Prostate gland (tissue), 2 donors: ENCODE data around the gene JAGN1. TPM values are rescaled to one million over a fixed set of nuclear protein-coding genes. Genes with fewer than 3 reads are reported as not detected.

ENCODE experiments used
- DNase-seq: peaks from one replicate; pipeline ENCODE4 v3.0.0-alpha.2; 2019; ENCODE audit warnings: low spot score
- H3K27ac ChIP-seq, 2 donors: fragments of 200-600 bp; sonication (generic); 2 replicates each; pipeline ENCODE4 v1.5.1; 2017 to 2019
- H3K27me3 ChIP-seq: fragments of 200-600 bp; sonication (generic); replicated peaks from 2 replicates; pipeline ENCODE4 v1.5.1; 2019; ENCODE audit not compliant: insufficient read depth
- H3K36me3 ChIP-seq, 2 donors: fragments of 200-600 bp; sonication (generic); 1 replicate in 1 of 2; 2 replicates in 1 of 2; pipeline versions ENCODE4 v1.5.1 to v1.8.1; 2017 to 2019
- H3K4me1 ChIP-seq: fragments of 200-600 bp; sonication (generic); replicated peaks from 2 replicates; pipeline ENCODE4 v1.5.1; 2019
- H3K4me3 ChIP-seq, 2 donors: fragments of 200-600 bp; sonication (generic); 2 replicates each; pipeline ENCODE4 v1.5.1; 2017 to 2019
- H3K9me3 ChIP-seq: fragments of 200-600 bp; sonication (generic); 2 replicates; pipeline ENCODE4 v1.5.1; 2017
- POLR2A ChIP-seq: fragments of 450-650 bp; IDR thresholded peaks from one replicate; pipeline ENCODE4 v1.6.1; 2016; ENCODE audit warnings: antibody characterized with exemption, mild to moderate bottlenecking
- POLR2AphosphoS5 ChIP-seq: sonication (generic); formaldehyde crosslinking; IDR thresholded peaks from one replicate; pipeline ENCODE4 v1.6.1; 2017; ENCODE audit warnings: antibody characterized with exemption
- whole genome bisulfite sequencing: methylation state at CpG from one replicate; pipeline ENCODE4 v1.1.5; 2018; 5-methylcytosine and 5-hydroxymethylcytosine counted together
- intact Hi-C: fragments of 100-400 bp; cut with DNase I; formaldehyde crosslinking; loops from one replicate; pipeline ENCODE4 v1.14.2; 2022
- small RNA-seq, 2 donors: library from RNA; depleted of rRNA; stranded (forward); fragments of <200 nt; gene quantifications; one replicate each; pipeline ENCODE3, GENCODE V24; 2016
- total RNA-seq, 2 donors: library from RNA; depleted of rRNA; stranded (reverse); fragments of >200 nt; gene quantifications; one replicate each; pipeline ENCODE4 v1.1.0, GENCODE V29; 2016
- TF ChIP-seq, protein P1 (sequence below), 4 experiments: fragments of 200-600 bp in 2 of 4; fragments of 450-650 bp in 2 of 4; sonication (generic) in 2 of 4; IDR thresholded peaks; 1 replicate in 3 of 4; 2 replicates in 1 of 4; pipeline ENCODE4 v1.5.1; 2016 to 2019; ENCODE audit warnings: antibody characterized with exemption in 4 of 4, mild to moderate bottlenecking in 2 of 4, moderate library complexity in 2 of 4

The JAGN1 gene
- total RNA-seq, 2 donors from 2014 or later = 37.0 to 61.5 TPM

DNA sequence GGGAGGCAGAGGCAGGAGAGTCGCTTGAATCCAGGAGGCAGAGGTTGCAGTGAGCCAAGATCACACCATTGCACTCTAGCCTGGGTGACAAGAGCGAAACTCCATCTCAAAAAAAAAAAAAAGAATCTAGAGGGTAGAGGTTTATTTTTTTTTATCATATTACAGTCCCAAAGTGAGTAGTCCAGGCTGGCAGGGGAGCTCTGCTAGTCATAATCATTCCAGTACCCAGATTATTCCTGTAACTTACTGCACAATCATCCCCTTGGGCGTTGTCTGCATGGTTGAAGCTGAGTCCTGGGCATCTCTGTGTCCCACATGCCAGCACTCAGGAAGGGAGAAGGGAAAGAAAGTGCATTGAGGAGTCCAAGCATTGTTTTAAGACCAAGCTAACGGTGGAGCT is 51.8 kb downstream of the JAGN1 start:
- no peak for DNase-seq
- H3K4me1 ChIP-seq = no peaks in the 10 kb centered on the region
- H3K4me3 ChIP-seq = no peak overlapping the region
- H3K9me3 ChIP-seq = no peaks in the 10 kb centered on the region
- TF ChIP-seq POLR2AphosphoS5 (no peak), POLR2A (no peak)
- TF ChIP-seq, protein P1, sequence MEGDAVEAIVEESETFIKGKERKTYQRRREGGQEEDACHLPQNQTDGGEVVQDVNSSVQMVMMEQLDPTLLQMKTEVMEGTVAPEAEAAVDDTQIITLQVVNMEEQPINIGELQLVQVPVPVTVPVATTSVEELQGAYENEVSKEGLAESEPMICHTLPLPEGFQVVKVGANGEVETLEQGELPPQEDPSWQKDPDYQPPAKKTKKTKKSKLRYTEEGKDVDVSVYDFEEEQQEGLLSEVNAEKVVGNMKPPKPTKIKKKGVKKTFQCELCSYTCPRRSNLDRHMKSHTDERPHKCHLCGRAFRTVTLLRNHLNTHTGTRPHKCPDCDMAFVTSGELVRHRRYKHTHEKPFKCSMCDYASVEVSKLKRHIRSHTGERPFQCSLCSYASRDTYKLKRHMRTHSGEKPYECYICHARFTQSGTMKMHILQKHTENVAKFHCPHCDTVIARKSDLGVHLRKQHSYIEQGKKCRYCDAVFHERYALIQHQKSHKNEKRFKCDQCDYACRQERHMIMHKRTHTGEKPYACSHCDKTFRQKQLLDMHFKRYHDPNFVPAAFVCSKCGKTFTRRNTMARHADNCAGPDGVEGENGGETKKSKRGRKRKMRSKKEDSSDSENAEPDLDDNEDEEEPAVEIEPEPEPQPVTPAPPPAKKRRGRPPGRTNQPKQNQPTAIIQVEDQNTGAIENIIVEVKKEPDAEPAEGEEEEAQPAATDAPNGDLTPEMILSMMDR (IDR thresholded peaks at IDR 0.05) = no peak
- peak overlapping the region in 1 of 2 donors; percentile 46 for H3K27ac ChIP-seq
- 80% methylated on average over 4 of the region's 4 CpGs for WGBS
- no peaks in the 10 kb centered on the region for H3K36me3 ChIP-seq
- H3K27me3 ChIP-seq = no peaks in the 10 kb centered on the region
- intact Hi-C loops = loop anchor here (10.0 kb wide), 2 partner anchors 173 to 283 kb away; partner anchors contain the start of gene BRK1

- Histone ChIP-seq H3K27me3 (no peaks in the 10 kb centered on the region), H3K4me3 (no peak overlapping the region), H3K4me1 (no peaks in the 10 kb centered on the region), H3K36me3 (no peaks in the 10 kb centered on the region), H3K27ac (peak overlapping the region in 1 of 2 donors; percentile 46), H3K9me3 (no peaks in the 10 kb centered on the region)
- 77% methylated on average over 11 of the region's 11 CpGs for WGBS
- TF ChIP-seq POLR2AphosphoS5 = no peak
- TF ChIP-seq, protein P1 (IDR thresholded peaks at IDR 0.05) = no peak
- no peak for TF ChIP-seq POLR2A
- intact Hi-C loops = loop anchor here (10.0 kb wide), 2 partner anchors 172 to 282 kb away; partner anchors contain the start of gene BRK1
- DNase-seq = no peak
Observed at GRCh38 chr3:9942934-9943690, 52.7 kb downstream of the JAGN1 start.

Small RNAs within 50 kb of the gene (small RNA-seq; reads per million reads assigned to genes)
- 0 reads per million in 2 donors for gene RNU6-882P

Other genes with a start within 250 kb of the JAGN1 start
- gene MTMR14, start 241.1 kb upstream of the JAGN1 start, total RNA-seq = 10 to 100 TPM; 30.3 to 59.8 TPM
- not detected for gene CPNE9, start 186.8 kb upstream of the JAGN1 start, total RNA-seq
- 10 to 100 TPM; 14.2 to 43.5 TPM for gene BRPF1, start 158.9 kb upstream of the JAGN1 start, total RNA-seq
- gene OGG1, start 140.7 kb upstream of the JAGN1 start, total RNA-seq = 10 to 100 TPM; 22.6 to 38.2 TPM
- 100 to 1,000 TPM in 1 of 2 donors, 10 to 100 TPM in 1; 74.4 to 167 TPM for gene CAMK1, start 120.7 kb upstream of the JAGN1 start, total RNA-seq
- 100 to 1,000 TPM; 130 to 131 TPM for gene TADA3, start 98.1 kb upstream of the JAGN1 start, total RNA-seq
- gene ARPC4, start 97.5 kb upstream of the JAGN1 start, total RNA-seq = 100 to 1,000 TPM; 121 to 152 TPM
- 10 to 100 TPM; 40.7 to 69.0 TPM for gene TTLL3, start 80.3 kb upstream of the JAGN1 start, total RNA-seq
- 10 to 100 TPM; 40.9 to 44.6 TPM for gene RPUSD3, start 46.6 kb upstream of the JAGN1 start, total RNA-seq
- gene CIDEC, start 10.4 kb upstream of the JAGN1 start, total RNA-seq = 1 to 10 TPM in 1 of 2 donors, not detected in 1; 3.5 TPM
- 10 to 100 TPM; 10.1 to 28.2 TPM for gene IL17RE, start 12.2 kb downstream of the JAGN1 start, total RNA-seq
- gene IL17RC, start 26.5 kb downstream of the JAGN1 start, total RNA-seq = 100 to 1,000 TPM in 1 of 2 donors, 10 to 100 TPM in 1; 80.7 to 152 TPM
- 10 to 100 TPM; 46.9 to 64.9 TPM for gene CRELD1, start 43.2 kb downstream of the JAGN1 start, total RNA-seq
- 10 to 100 TPM in 1 of 2 donors, 1 to 10 TPM in 1; 8.9 to 10.1 TPM for gene PRRT3, start 61.8 kb downstream of the JAGN1 start, total RNA-seq
- gene EMC3, start 96.2 kb downstream of the JAGN1 start, total RNA-seq = 100 to 1,000 TPM in 1 of 2 donors, 10 to 100 TPM in 1; 69.9 to 102 TPM
- 10 to 100 TPM in 1 of 2 donors, 1 to 10 TPM in 1; 7.6 to 13.2 TPM for gene FANCD2, start 135.8 kb downstream of the JAGN1 start, total RNA-seq
- gene FANCD2OS, start 217.6 kb downstream of the JAGN1 start, total RNA-seq = 1 to 10 TPM; 1.1 to 2.3 TPM
- 100 to 1,000 TPM; 118 to 126 TPM for gene BRK1, start 225.1 kb downstream of the JAGN1 start, total RNA-seq